NCI-H1092 treated with DMSO at 0.1 percent for 48 hours (cell line): ENCODE results near the gene SLC28A2.
"Not testable (repeated sequence)": the region's sequence is repeated elsewhere in the genome, so short reads cannot be mapped to it uniquely, and the experiment has no call there.

Experiments used
- DNase-seq: peaks from one replicate; lab custom pipeline; 2025; lab: John Stamatoyannopoulos, UW

Gene SLC28A2

GRCh38 chr15:45251888-45252287 lies at the start of gene SLC28A2:
TSS of gene SLC28A2 (plus strand) at chr15:45252234. CDS start at chr15:45253216, 982 bp downstream.
- DNase-seq: no peak

- DNase-seq: no peak
Observed at GRCh38 chr15:45203182-45203581, 48.9 kb upstream of the SLC28A2 start.

GRCh38 chr15:45205192-45205591 lies 46.8 kb upstream of the SLC28A2 start:
- peak; percentile 56 for DNase-seq

- no peak for DNase-seq
Observed at GRCh38 chr15:45212493-45212892, 39.5 kb upstream of the SLC28A2 start.

GRCh38 chr15:45221053-45221599 lies 30.9 kb upstream of the SLC28A2 start:
- DNase-seq: no peak

GRCh38 chr15:45221967-45222366 lies 30.1 kb upstream of the SLC28A2 start:
- no peak for DNase-seq

- no peak for DNase-seq
Observed at GRCh38 chr15:45224621-45225217, 27.3 kb upstream of the SLC28A2 start.

GRCh38 chr15:45225506-45226273 lies 26.3 kb upstream of the SLC28A2 start:
- DNase-seq: no peak

- no peak for DNase-seq
Observed at GRCh38 chr15:45228931-45229330, 23.1 kb upstream of the SLC28A2 start.

GRCh38 chr15:45230245-45230965 lies 21.6 kb upstream of the SLC28A2 start:
- DNase-seq: no peak

GRCh38 chr15:45231132-45231531 lies 20.9 kb upstream of the SLC28A2 start:
- no peak for DNase-seq

GRCh38 chr15:45231864-45232562 lies 20.0 kb upstream of the SLC28A2 start:
- no peak for DNase-seq

GRCh38 chr15:45234562-45235235 lies 17.3 kb upstream of the SLC28A2 start:
- no peak for DNase-seq

GRCh38 chr15:45236806-45237205 lies 15.2 kb upstream of the SLC28A2 start:
- DNase-seq: not testable (repeated sequence)

GRCh38 chr15:45242289-45242688 lies 9.7 kb upstream of the SLC28A2 start:
- DNase-seq: no peak

- DNase-seq: no peak
Observed at GRCh38 chr15:45249125-45249780, 2.8 kb upstream of the SLC28A2 start.

GRCh38 chr15:45253330-45253729 lies 1.3 kb downstream of the SLC28A2 start:
- DNase-seq: no peak

- DNase-seq: no peak
Observed at GRCh38 chr15:45254405-45254804, 2.4 kb downstream of the SLC28A2 start.

GRCh38 chr15:45254824-45255223 lies 2.8 kb downstream of the SLC28A2 start:
- not testable (repeated sequence) for DNase-seq

- DNase-seq: no peak
Observed at GRCh38 chr15:45259796-45260195, 7.8 kb downstream of the SLC28A2 start.

GRCh38 chr15:45262906-45263461 lies 10.9 kb downstream of the SLC28A2 start:
- DNase-seq: no peak
